ENCODE results near the gene ASB9. TPM values are rescaled to one million over a fixed set of nuclear protein-coding genes. Genes with fewer than 3 reads are reported as not detected.

The ASB9 gene
- polyA plus RNA-seq, 1 experiment, result 0.35 TPM

GRCh38 chrX:15194146-15194545, 75.7 kb downstream of the ASB9 start:
- Histone ChIP-seq H3K9me3 (ENCODE audit: control insufficient read depth, insufficient read depth, low read length) (no peaks in the 10 kb centered on the region), H3K4me3 (ENCODE audit: low read depth, low read length) (no peak overlapping the region), H3K27ac (ENCODE audit: low read depth, low read length) (no peak overlapping the region), H3K27me3 (ENCODE audit: control insufficient read depth, insufficient read depth, low read length) (no peaks in the 10 kb centered on the region)
- TF ChIP-seq CTCF (IDR thresholded peaks at IDR 0.05; ENCODE audit: low read depth, low read length), result no peak
- ChIA-PET POLR2A (no interaction called here), CTCF (no interaction called here)
- no peak for DNase-seq (ENCODE audit: low read depth, low spot score)

Other genes starting within 250 kb of the ASB9 start
- gene ASB11, start 45.6 kb upstream of the ASB9 start, polyA plus RNA-seq (2011; rRNA removed), result not detected in 2 replicates
- 3.1 and 4.2 TPM in 2 replicates for gene PIGA, start 65.4 kb upstream of the ASB9 start, polyA plus RNA-seq (2011; rRNA removed)
- gene VEGFD, start 114.3 kb upstream of the ASB9 start, polyA plus RNA-seq (2011; rRNA removed), result 0.24 and 0.43 TPM in 2 replicates
- 35.2 and 42.5 TPM in 2 replicates for gene PIR, start 223.2 kb upstream of the ASB9 start, polyA plus RNA-seq (2011; rRNA removed)
- not detected in 2 replicates for gene BMX, start 230.7 kb upstream of the ASB9 start, polyA plus RNA-seq (2011; rRNA removed)